ENCODE results near the gene BCL7A. TPM values are rescaled to one million over a fixed set of nuclear protein-coding genes. Genes with fewer than 3 reads are reported as not detected.
A peak's percentile ranks its signal among the peaks of the same experiment; 100 is the strongest.

The BCL7A gene
- total RNA-seq, 1 experiment from 2014 or later = 18.2 TPM

DNA sequence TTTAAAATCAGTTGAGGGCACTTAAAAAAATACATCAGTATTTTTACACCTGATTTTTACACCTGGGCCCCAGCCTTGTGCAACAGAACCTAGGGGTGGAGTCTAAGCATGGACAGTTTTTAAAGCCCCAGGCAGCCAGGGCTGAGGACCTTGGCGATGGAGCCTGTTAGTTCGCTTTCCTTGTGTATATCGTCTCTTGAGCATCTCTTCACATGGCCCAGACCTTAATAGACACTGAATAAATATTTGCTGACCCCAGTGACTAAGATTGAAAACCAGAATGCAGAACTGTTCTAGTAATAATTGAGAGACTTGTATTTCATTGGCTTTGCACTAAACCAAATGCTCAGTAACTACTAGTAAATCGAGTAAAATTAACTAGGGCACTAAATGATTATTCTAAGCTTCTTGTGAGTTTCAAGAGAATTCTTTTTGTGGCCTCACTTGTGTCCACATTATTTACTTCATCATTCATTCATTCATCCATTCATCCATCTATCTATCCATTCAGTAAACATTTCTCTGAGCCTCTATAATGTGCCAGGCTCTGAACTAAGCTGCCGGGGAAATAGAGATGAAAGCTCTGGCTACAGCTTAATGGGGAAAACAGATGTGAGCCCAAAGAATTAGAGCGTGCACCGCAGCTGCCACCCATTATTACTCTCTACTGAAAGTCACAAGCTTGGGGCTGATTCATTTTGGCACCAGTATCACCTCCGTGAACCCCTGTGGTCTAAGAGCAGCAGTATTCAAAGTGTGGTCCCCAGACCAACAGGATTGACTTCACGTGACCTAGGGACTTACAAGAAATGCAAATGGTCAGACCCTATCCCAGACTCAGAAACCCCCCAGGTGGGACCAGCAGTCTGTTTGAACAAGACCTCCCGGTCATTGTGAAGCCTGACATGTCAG is 30.7 kb upstream of the BCL7A start:
- H2BK20ac ChIP-seq (ENCODE audit: low read depth, low read length, poor library complexity, severe bottlenecking) = no peak overlapping the region
- no peaks in the 10 kb centered on the region for H3K27me3 Mint-ChIP-seq (ENCODE audit: low read depth)
- H3K9me3 ChIP-seq (ENCODE audit: control insufficient read depth, low read depth, low read length) = no peaks in the 10 kb centered on the region
- H2AFZ ChIP-seq (ENCODE audit: low read length) = no peak overlapping the region
- no peaks in the 10 kb centered on the region; a peak in 1 of 4 replicates for H3K4me1 Mint-ChIP-seq
- no peaks in the 10 kb centered on the region for H4K20me1 ChIP-seq (ENCODE audit: control insufficient read depth, insufficient read depth, insufficient read length)
- H4K8ac ChIP-seq (replicated peaks; ENCODE audit: insufficient read length, low read depth, low read length) = no peak overlapping the region
- peaks cover 2% of the 10 kb centered on the region for H3K23me2 ChIP-seq (ENCODE audit: insufficient read length, low read depth, low read length, poor library complexity, severe bottlenecking)
- H2BK5ac ChIP-seq (ENCODE audit: insufficient read length, low read length) = no peak overlapping the region
- H3K4ac ChIP-seq (ENCODE audit: low read depth, low read length) = no peak overlapping the region
- no peaks in the 10 kb centered on the region for H3K27me3 ChIP-seq (ENCODE audit: insufficient read depth, low read length)
- H2BK120ac ChIP-seq (ENCODE audit: low read depth, low read length, poor library complexity, severe bottlenecking) = peak overlapping the region; percentile 23
- H3K14ac ChIP-seq (ENCODE audit: insufficient read depth, low read length) = no peak overlapping the region
- H3K4me3 Mint-ChIP-seq = no peak overlapping the region
- no CpG with 5 or more reads among the region's 10 CpGs for WGBS (ENCODE audit: extremely low coverage, insufficient read length, low lambda C conversion rate)
- no peak overlapping the region for H2BK12ac ChIP-seq (ENCODE audit: insufficient read length, low read depth, low read length)
- no peak overlapping the region for H3K18ac ChIP-seq (ENCODE audit: insufficient read length, low read depth, low read length)
- H3K36me3 Mint-ChIP-seq (ENCODE audit: insufficient read depth in 1 of 3, low read depth in 3 of 3) = no peaks in the 10 kb centered on the region
- H2BK15ac ChIP-seq (ENCODE audit: low read depth, low read length) = no peak overlapping the region
- no peaks in the 10 kb centered on the region for H3K79me2 ChIP-seq (ENCODE audit: insufficient read depth, low read length)
- DNase-seq = no peak
- no peak overlapping the region for H3K23ac ChIP-seq (ENCODE audit: insufficient read length, low read depth, low read length)
- H3K4me2 ChIP-seq (ENCODE audit: insufficient read depth, insufficient read length, low read length) = no peak overlapping the region
- H3K56ac ChIP-seq (ENCODE audit: insufficient read length, low read depth, low read length) = no peak overlapping the region
- H3K9me3 Mint-ChIP-seq = peaks cover 3 to 5% of the 10 kb centered on the region in 2 experiments; a peak in 2 of 5 replicates
- no peak overlapping the region for H4K5ac ChIP-seq (ENCODE audit: insufficient read length, low read depth, low read length)
- H3K27ac Mint-ChIP-seq = no peak overlapping the region
- no peaks in the 10 kb centered on the region for H3K4me1 ChIP-seq (ENCODE audit: insufficient read depth, low read length)
- H3K27ac ChIP-seq (ENCODE audit: insufficient read length, low read depth, low read length) = no peak overlapping the region
- H3K79me1 ChIP-seq (ENCODE audit: insufficient read depth, low read depth, low read length, poor library complexity, severe bottlenecking) = no peaks in the 10 kb centered on the region
- H2AK5ac ChIP-seq (ENCODE audit: insufficient read length, low read length) = no peak overlapping the region
- no peak for TF ChIP-seq CTCF (conservative IDR thresholded peaks at IDR 0.05)
- no peak overlapping the region for H3T11ph ChIP-seq (ENCODE audit: low read length)
- no peak overlapping the region for H3K9ac ChIP-seq (ENCODE audit: extremely low read depth, insufficient read length, low read length)
- H4K91ac ChIP-seq (ENCODE audit: insufficient read length, low read depth, low read length) = no peak overlapping the region

All from H9 (cell line).